Glomerular visceral epithelial cell (primary cell): ENCODE measurements around the gene HIP1.
A peak's percentile ranks its signal among the peaks of the same experiment; 100 is the strongest.
"Not testable (repeated sequence)": the region's sequence is repeated elsewhere in the genome, so short reads cannot be mapped to it uniquely, and the experiment has no call there.

Source experiments
- DNase-seq: peaks from one replicate; pipeline ENCODE4 v3.0.0-alpha.2; 2016; ENCODE audit errors: extremely low spot score

Gene HIP1

DNA sequence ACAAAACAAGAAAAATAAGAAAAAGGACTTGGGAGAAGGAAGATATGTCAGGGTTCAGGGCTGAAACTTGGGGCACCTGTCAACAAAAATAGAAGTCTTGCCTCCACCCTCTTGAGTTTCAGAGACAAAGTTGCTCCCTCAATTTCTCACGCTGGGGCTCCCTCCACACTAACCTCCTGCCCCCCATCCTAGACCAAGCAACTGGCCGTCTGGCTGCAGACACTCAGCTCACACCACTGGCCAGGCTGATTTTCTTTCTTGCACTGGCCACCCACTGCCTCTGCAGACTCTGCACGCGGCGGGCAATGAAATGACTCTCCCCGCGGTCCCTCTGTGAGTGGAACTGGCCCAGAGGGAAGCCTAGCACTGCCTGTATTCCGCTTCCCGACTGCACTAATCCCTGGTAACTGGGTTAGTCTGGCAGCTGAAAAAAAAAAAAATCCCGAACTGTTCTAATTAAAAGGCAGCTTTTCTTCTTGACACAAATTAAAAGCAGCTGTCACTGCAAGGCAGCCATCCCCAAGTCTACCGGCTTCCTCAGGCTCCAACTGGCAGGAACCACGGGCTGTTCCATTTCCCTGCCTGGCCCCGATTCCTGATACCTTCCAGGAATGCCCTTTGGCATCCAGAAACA is 163.1 kb downstream of the HIP1 start:
- no peak for DNase-seq

DNA sequence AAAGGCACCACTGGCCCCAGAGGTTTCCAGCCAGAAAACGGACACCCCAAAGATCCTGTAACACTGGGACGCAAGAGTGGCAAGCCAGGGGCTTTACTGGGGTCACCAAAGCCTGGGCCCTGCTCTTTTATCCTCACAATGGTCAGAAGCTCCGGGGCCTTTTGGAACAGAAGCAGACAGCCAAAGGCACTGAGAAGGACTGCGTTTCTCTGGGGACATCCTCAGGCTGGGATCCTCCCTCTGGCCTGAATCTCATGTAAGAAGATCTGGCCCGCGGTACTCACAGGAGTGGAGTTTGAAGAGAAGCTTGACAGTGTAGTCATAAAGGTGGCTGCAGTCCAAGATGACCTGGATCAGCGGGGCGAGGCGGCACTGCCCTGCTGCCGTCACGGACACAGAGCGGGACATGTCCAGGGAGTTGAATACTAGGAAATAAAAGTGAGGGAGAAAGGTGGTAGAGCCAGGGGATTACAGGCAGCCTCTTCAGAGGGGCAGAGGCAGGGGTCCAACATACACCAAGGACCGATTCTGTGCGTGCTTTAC is 165.2 kb downstream of the HIP1 start:
- DNase-seq, result peak; percentile 33

DNA sequence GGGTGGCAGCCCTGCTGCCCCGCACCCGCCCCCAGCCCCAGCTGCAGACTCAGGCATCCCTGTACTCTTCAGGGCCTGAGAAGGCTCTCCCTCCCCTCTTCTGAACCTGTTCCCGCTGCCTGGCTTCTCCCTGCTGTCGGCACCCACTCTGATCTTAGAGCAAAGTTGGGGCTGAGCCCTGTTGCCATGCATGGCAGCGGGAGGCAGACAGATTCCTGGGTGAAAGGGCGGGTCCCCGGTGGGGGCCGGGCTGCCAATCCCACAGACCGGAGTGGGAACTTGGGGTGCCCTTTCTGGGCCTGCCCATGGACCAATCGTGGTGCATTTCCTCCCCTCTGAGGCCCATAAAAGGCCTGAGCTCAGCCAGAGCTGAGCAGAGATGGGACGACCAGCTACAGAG is 165.9 kb downstream of the HIP1 start:
- DNase-seq, result no peak

DNA sequence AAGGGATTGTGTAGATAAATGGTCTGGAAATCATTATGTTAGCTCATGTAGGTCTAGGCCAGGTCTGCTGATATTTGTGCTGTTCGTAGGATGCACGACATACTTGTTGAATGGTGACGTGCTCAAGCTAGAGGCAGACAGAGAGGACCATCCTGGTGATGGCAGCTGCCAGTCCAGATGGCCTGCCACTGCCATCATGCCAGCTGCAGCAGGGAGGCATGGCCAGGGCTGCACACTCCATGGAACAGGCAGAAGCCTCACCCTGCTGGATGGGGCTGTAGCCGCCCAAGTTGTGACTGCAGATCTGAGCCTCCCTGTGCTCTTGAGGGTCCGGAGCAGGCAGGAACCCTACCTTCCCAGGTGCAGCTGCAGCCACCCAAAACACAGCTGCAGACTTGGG is 166.3 kb downstream of the HIP1 start:
- DNase-seq, result no peak

GRCh38 chr7:75571209-75571608 is 167.5 kb downstream of the HIP1 start:
- DNase-seq, result no peak

GRCh38 chr7:75569629-75570282 is 169.0 kb downstream of the HIP1 start:
- not testable (repeated sequence) for DNase-seq

DNA sequence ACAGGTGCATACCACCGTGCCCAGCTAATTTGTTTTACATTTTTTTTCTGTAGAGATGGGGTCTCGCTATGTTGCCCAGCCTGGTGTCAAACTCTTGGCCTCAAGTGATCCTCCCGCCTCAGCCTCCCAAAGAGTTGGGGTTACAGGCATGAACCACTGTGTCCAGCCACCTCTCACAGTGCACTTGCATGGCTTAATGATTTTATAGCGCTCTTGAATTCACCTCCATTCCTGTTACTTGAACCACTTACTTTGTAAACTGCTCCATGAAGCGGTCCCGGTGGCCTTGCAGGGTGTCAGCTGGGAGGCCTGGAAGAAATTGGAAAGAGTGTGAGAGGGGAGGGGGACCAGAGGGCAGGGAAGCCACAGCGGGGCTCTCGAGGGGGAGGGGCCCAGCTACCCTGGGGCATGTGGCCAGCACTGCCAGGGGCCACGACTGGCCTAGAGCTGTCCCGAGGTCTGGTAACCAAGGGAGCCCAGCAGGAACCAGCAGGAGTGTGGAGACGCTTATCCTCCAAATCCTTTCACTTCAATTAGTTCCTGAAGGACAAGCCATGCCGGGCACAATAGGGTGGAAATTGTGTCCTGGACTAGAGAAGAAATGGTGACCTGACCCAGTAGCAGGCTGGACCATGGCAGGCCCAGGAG is 170.7 kb downstream of the HIP1 start:
- no peak for DNase-seq

DNA sequence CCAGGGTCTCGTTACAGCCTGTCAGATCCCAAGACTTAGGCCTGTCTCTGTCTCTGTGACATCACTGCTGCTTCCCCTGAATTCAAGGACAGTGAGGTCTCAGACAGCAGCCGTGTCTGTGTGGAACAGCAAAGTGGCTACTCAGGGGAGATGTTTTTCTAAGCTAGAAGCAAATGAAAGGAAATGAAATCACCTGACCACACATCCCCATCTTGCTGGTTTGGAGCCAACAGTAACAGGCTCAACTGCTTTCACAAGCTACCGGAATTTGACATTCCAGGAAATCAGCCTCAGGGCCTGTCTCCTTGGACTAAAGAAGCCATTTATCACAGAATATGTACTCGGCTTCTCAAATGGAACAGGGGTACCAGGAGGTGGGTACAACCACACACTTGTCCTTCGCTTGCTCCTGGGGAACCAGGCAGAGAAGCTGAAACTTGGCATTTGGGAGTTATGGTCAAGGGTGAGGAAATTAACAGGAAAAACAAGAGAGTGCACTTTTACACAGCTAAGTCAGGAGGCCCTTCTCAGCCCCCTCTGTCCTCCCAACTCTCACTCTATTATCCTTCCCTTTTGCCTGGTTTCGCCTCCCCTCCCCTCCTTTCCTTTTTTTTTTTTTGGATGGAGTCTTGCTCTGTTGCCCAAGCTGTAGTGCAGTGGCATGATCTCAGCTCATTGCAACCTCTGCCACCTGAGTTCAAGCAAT is 173.5 kb downstream of the HIP1 start:
- peak; percentile 89 for DNase-seq

DNA sequence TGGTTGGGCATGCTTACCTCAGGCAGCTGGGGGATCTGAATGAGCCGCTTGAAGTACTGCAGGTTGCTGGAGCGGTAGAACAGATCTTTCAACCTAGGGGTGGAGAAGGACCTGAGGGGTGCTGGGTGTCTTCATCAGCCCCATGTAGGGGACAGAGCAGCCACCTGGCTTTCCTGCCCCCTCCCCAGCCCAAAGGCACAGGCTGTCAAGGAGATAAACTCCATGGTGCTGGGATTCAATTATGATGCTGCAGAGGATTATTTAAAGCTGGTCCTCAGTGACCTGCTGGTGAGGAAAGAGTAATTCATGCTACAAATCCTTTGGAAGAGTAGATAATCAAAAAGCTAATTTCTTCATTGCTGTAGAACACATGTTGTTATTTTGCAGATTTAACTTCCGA is 175.6 kb downstream of the HIP1 start:
- DNase-seq, result no peak

- DNase-seq, result peak; percentile 47
Observed at GRCh38 chr7:75559976-75560365, 178.8 kb downstream of the HIP1 start.

DNA sequence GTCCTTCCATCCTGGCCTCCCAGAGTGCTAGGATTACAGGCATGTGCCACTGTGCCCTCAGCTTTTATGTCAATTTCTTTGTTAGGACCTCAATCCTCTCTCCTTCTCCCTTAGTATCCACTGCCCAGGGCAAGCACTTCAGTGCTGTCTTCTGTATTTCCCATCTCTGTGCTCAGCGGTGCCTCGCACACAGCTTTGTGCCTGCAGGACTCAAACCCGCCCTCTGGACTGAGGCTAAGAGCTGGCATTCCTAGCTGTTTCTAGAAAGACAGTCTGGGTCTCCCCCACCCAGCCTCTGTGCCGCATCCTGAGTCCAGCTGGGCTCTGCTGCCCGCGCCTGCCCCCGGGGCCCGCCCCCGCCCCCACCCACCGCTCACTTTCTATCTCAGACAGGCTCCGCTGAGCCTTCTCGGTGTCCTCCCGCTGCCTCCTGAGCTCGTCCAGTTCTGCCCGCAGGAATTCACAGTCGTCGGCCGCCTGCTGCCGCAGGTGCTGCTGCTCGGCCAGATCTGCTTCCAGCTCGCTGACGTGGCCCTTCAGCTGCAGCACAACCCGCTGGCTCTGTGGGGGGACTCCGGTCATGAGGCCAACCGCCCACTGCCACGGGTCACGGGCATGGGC is 179.3 kb downstream of the HIP1 start:
- DNase-seq, result peak; percentile 96

DNA sequence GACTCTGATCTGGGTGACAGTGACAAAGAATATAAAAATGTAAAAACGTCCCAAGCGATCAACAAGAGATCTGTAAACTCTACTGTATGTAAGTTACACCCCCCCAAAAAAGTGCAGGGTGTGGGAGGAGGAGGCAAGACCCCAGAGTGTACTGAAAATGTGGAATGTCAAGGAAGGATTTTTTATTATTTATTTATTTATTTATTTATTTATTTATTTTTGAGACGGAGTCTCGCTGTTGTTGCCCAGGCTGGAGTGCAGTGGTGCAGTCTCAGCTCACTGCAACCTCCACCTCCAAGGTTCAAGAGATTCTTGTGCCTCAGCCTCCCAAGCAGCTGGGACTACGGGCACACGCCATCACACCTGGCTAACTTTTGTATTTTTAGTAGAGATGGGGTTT is 181.9 kb downstream of the HIP1 start:
- not testable (repeated sequence) for DNase-seq

- no peak for DNase-seq
Observed at GRCh38 chr7:75555736-75556135, 183.0 kb downstream of the HIP1 start.

GRCh38 chr7:75546237-75547015 is 192.3 kb downstream of the HIP1 start:
- no peak for DNase-seq

GRCh38 chr7:75537731-75538130 is 201.0 kb downstream of the HIP1 start:
- DNase-seq, result no peak

- no peak for DNase-seq
Observed at GRCh38 chr7:75536940-75537538, 201.7 kb downstream of the HIP1 start.

DNA sequence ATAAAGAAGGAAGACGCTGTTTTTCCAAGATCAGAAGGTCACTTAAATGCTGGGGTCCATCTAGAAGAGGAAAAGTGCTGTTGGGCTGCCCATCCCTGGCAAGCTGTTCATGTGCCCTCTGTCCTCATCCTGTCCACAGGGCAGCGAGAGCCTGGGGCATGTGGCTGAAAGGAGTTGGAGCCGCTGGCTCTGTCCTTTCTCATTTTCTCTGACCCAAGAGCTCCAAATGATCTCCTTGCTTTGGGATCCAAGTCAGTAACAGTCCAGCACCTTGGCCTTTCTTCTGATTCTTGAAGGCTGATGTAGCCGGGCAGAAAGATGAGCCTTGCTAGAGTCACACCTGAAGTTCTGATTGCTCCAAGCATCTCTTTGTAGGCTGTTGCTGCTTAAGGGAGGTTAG is 202.2 kb downstream of the HIP1 start:
- DNase-seq, result no peak

- DNase-seq, result peak; percentile 40
Observed at GRCh38 chr7:75534727-75535307, 203.9 kb downstream of the HIP1 start.

DNA sequence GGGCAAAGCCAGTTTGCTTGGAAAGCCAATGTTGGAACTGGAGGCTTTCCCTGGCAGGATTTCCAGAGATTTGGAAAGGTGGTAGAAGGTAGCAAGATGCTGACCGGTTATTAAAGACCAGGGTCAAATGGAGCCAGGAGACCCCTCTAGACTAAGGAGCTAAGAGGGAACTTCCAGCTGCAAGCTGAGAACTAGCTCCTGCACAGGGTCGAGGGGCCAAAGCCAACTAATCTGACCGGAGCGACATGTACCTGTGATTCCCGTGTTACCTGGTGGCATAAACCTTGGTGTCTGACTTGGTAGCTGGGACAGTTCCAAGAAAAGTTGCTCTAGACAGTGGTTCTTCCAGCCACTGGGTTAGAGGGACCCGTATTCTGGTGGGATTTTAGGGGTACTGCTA is 204.8 kb downstream of the HIP1 start:
- DNase-seq, result no peak

DNA sequence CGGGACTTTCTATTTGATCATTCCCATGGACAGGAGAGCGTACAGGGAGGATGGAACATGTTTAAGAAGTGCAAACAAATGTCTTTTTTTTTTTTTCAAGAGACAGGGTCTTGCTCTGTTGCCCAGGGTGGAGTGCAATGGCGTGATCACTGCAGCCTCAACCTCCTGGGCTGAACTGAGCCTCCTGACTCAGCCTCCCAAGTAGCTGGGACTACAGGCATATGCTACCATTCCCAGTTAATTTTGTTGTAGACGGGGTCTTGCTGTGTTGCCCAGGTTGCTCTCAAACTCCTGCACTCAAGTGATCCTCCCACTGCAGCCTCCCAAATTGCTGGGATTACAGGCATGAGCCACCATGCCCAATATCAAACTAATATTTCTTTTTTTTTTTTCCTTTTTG is 206.1 kb downstream of the HIP1 start:
- DNase-seq, result no peak
